Endothelial cell of umbilical vein (primary cell): ENCODE measurements around the gene ZNF460. TPM values are rescaled to one million over a fixed set of nuclear protein-coding genes. Genes with fewer than 3 reads are reported as not detected.

ENCODE experiments used
- BruUV-seq: library from RNA; stranded (reverse); fragments of 400-500 nt; replicated peaks from 2 replicates; lab custom pipeline; 2021; lab: Mats Ljungman, UMichigan
- CTCF ChIA-PET: fragments of 300-600, 350-600 bp; sonication (Branson Sonifier 250); formaldehyde crosslinking; loops from one replicate; lab custom pipeline; 2021; ENCODE audit warnings: antibody characterized with exemption, inconsistent platforms; lab: Charles Lee
- POLR2A ChIA-PET: fragments of 300-600, 350-600 bp; sonication (Branson Sonifier 250); formaldehyde crosslinking; loops from one replicate; lab custom pipeline; 2021; ENCODE audit warnings: antibody characterized with exemption, inconsistent platforms; lab: Charles Lee
- DNase-seq: peaks from one replicate; pipeline ENCODE4 v3.0.0-alpha.2; 2011; ENCODE audit warnings: low read depth, low spot score
- FAIRE-seq: peaks from 2 replicates; lab custom pipeline; 2011; peaks lifted over from hg19 to GRCh38; lab: Jason Lieb, UNC
- H2AFZ ChIP-seq: 2 replicates; pipeline ENCODE4 v1.6.0; 2012; ENCODE audit warnings: low read depth, low read length, control low read depth, inconsistent platforms
- H3K27ac ChIP-seq: 2 replicates; pipeline ENCODE4 v1.5.1; 2011; ENCODE audit warnings: low read depth, mild to moderate bottlenecking, control low read depth, low read length, moderate library complexity; ENCODE audit not compliant: insufficient read depth
- H3K27me3 ChIP-seq, 2 experiments: 2 replicates each; pipeline versions ENCODE4 v1.6.0 to v1.6.1; 2011; ENCODE audit warnings: low read length in 2 of 2, mixed read lengths in 1 of 2; ENCODE audit not compliant: control insufficient read depth in 2 of 2, insufficient read depth in 2 of 2
- H3K36me3 ChIP-seq, 2 experiments: 2 replicates in 1 of 2; 3 replicates in 1 of 2; pipeline ENCODE4 v1.5.1; 2011; ENCODE audit warnings: low read length in 2 of 2, mild to moderate bottlenecking in 1 of 2, moderate library complexity in 1 of 2; ENCODE audit not compliant: control insufficient read depth in 2 of 2, insufficient read depth in 2 of 2; ENCODE audit errors: extremely low read depth in 1 of 2
- H3K4me1 ChIP-seq: 3 replicates; pipeline ENCODE4 v1.5.1; 2011; ENCODE audit warnings: mild to moderate bottlenecking, low read length; ENCODE audit not compliant: control insufficient read depth, insufficient read depth; ENCODE audit errors: extremely low read depth
- H3K4me2 ChIP-seq: 2 replicates; pipeline ENCODE4 v1.6.1; 2011; ENCODE audit warnings: low read length, control low read depth, mixed read lengths; ENCODE audit not compliant: insufficient read depth
- H3K4me3 ChIP-seq, 3 experiments: fragments of 200-600 bp in 1 of 3; sonication (generic), shearing (Covaris generic) in 1 of 3; replicated peaks in 1 of 3; 2 replicates each; pipeline ENCODE4 v1.5.1; 2011 to 2016; ENCODE audit warnings: control low read depth in 3 of 3, low read length in 3 of 3, mild to moderate bottlenecking in 2 of 3, inconsistent platforms in 1 of 3, low read depth in 1 of 3, moderate library complexity in 1 of 3; ENCODE audit not compliant: insufficient read depth in 1 of 3
- H3K79me2 ChIP-seq: 2 replicates; pipeline ENCODE4 v1.6.0; 2012; ENCODE audit warnings: low read length, inconsistent platforms; ENCODE audit not compliant: control insufficient read depth, insufficient read depth
- H3K9ac ChIP-seq: replicated peaks from 2 replicates; pipeline ENCODE3; 2011; ENCODE audit warnings: low read length, control low read depth; ENCODE audit not compliant: insufficient read depth; ENCODE audit errors: extremely low read depth
- H3K9me1 ChIP-seq: replicated peaks from 3 replicates; pipeline ENCODE4 v1.6.0; 2011; ENCODE audit warnings: mild to moderate bottlenecking, low read length; ENCODE audit not compliant: control insufficient read depth, insufficient read depth; ENCODE audit errors: extremely low read depth
- H3K9me3 ChIP-seq: replicated peaks from 2 replicates; pipeline ENCODE4 v1.5.1; 2012; ENCODE audit warnings: low read length, inconsistent platforms; ENCODE audit not compliant: control insufficient read depth, insufficient read depth
- H4K20me1 ChIP-seq: replicated peaks from 2 replicates; pipeline ENCODE3; 2011; ENCODE audit warnings: mild to moderate bottlenecking, low read length; ENCODE audit not compliant: control insufficient read depth, insufficient read depth; ENCODE audit errors: extremely low read depth
- EZH2 ChIP-seq: IDR thresholded peaks from 2 replicates; pipeline ENCODE4 v1.6.1; 2012; ENCODE audit warnings: borderline replicate concordance, low read depth, mild to moderate bottlenecking, moderate library complexity, low read length, inconsistent platforms; ENCODE audit not compliant: severe bottlenecking
- FOS ChIP-seq: IDR thresholded peaks from 2 replicates; pipeline ENCODE4 v1.6.1; 2011; ENCODE audit warnings: mild to moderate bottlenecking, low read length, moderate library complexity, borderline replicate concordance; ENCODE audit not compliant: insufficient read depth
- GATA2 ChIP-seq: IDR thresholded peaks from 2 replicates; pipeline ENCODE4 v1.7.0; 2011; ENCODE audit warnings: low read depth, mild to moderate bottlenecking, moderate library complexity, mixed read lengths, low read length; ENCODE audit not compliant: insufficient read length, insufficient read depth
- JUN ChIP-seq: IDR thresholded peaks from 2 replicates; pipeline ENCODE4 v1.6.1; 2011; ENCODE audit warnings: borderline replicate concordance, low read depth; ENCODE audit not compliant: insufficient read length, insufficient read depth
- MAX ChIP-seq: IDR thresholded peaks from 2 replicates; pipeline ENCODE4 v1.6.1; 2011; ENCODE audit not compliant: insufficient read depth, insufficient read length
- MYC ChIP-seq: IDR thresholded peaks from one replicate; pipeline ENCODE4 v1.6.1; 2011; ENCODE audit warnings: mild to moderate bottlenecking, low read depth, low read length
- POLR2A ChIP-seq: IDR thresholded peaks from 2 replicates; pipeline ENCODE4 v1.6.1; 2012; ENCODE audit warnings: low read depth, mild to moderate bottlenecking, control low read depth, low read length
- POLR2AphosphoS5 ChIP-seq: IDR thresholded peaks from 2 replicates; pipeline ENCODE4 v1.6.1; 2012; ENCODE audit warnings: low read depth, mild to moderate bottlenecking, control low read depth, low read length, moderate library complexity; ENCODE audit not compliant: insufficient read depth
- dilution Hi-C: fragments of 300-500 bp; cut with MboI; formaldehyde crosslinking; loops from one replicate; pipeline ENCODE4 v1.15.0; 2019; ENCODE audit warnings: low sequenced_read_pairs; ENCODE audit not compliant: extremely low pct_ligation_motif_present
- intact Hi-C: fragments of 100-400 bp; cut with micrococcal nuclease; formaldehyde crosslinking; loops from one replicate; pipeline ENCODE4 v1.10.0; 2022
- polyA plus RNA-seq, 4 experiments: library from polyadenylated mRNA; depleted of rRNA in 3 of 4; stranded (reverse) in 3 of 4; unstranded in 1 of 4; fragments of >200 nt; gene quantifications; 2 replicates each; pipeline versions ENCODE4 v1.2.1 to v1.2.3, GENCODE V29; 2011 to 2012; ENCODE audit warnings: missing spikeins in 1 of 4
- total RNA-seq: library from RNA; stranded (reverse); gene quantifications from 2 replicates; pipeline ENCODE4 v1.2.3, GENCODE V29; 2021
- TF ChIP-seq, protein P1 (sequence below), 2 donors: IDR thresholded peaks; 1 replicate in 1 of 2; 2 replicates in 1 of 2; pipeline ENCODE4 v1.5.1; 2011; ENCODE audit warnings: low read length in 2 of 2, mild to moderate bottlenecking in 2 of 2, moderate library complexity in 2 of 2, control low read depth in 1 of 2, inconsistent platforms in 1 of 2, low read depth in 1 of 2; ENCODE audit not compliant: insufficient read depth in 1 of 2; ENCODE audit errors: extremely low read depth in 1 of 2

The ZNF460 gene
- total and polyA plus RNA-seq, 2 donors (not counting 3 experiments of a cell fraction or from before 2014, with no cell fraction given): 4.5 to 26.9 TPM

DNA sequence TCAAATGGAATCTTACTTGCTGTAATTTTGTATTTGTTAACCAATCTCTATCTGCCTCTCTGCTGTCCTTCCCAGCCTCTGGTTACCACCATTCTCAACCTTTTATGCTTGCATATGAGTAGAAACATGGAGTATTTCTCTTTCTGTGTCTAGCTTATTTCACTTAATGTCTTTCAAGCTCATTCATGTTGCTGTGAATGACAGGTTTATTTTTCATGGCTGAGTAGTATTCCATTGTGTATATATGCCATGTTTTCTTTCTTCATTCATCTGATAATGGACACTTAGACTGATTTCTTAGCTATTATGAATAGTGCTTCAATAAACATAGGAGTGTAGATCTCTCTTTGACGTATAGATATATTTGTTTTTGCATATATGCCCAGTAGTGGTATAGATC lies 13.4 kb downstream of the ZNF460 start:
- TF ChIP-seq POLR2A (no peak), MAX (no peak), FOS (no peak), JUN (no peak), GATA2 (no peak), POLR2AphosphoS5 (no peak), EZH2 (no peak), MYC (no peak)
- TF ChIP-seq, protein P1, sequence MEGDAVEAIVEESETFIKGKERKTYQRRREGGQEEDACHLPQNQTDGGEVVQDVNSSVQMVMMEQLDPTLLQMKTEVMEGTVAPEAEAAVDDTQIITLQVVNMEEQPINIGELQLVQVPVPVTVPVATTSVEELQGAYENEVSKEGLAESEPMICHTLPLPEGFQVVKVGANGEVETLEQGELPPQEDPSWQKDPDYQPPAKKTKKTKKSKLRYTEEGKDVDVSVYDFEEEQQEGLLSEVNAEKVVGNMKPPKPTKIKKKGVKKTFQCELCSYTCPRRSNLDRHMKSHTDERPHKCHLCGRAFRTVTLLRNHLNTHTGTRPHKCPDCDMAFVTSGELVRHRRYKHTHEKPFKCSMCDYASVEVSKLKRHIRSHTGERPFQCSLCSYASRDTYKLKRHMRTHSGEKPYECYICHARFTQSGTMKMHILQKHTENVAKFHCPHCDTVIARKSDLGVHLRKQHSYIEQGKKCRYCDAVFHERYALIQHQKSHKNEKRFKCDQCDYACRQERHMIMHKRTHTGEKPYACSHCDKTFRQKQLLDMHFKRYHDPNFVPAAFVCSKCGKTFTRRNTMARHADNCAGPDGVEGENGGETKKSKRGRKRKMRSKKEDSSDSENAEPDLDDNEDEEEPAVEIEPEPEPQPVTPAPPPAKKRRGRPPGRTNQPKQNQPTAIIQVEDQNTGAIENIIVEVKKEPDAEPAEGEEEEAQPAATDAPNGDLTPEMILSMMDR (IDR thresholded peaks at IDR 0.05; ENCODE audit: extremely low read depth in 1 of 2, insufficient read depth in 1 of 2, low read depth in 1 of 2, low read length in 2 of 2): no peak
- H3K4me3 ChIP-seq: no peak overlapping the region
- peaks cover 22% of the 10 kb centered on the region for H3K9me3 ChIP-seq
- intact Hi-C loops: no loop called here
- dilution Hi-C loops: no loop called here
- CTCF ChIA-PET: no interaction called here
- peaks cover 61% of the 10 kb centered on the region for H3K79me2 ChIP-seq
- H3K36me3 ChIP-seq: peaks cover 33 to 40% of the 10 kb centered on the region in 2 experiments
- no peak overlapping the region for H3K9ac ChIP-seq
- POLR2A ChIA-PET: no interaction called here
- no peak for DNase-seq
- H2AFZ ChIP-seq: no peak overlapping the region
- no TSS peak for BruUV-seq
- H3K4me2 ChIP-seq: no peak overlapping the region
- H3K27ac ChIP-seq: no peak overlapping the region
- H3K27me3 ChIP-seq: no peaks in the 10 kb centered on the region
- no peaks in the 10 kb centered on the region for H3K9me1 ChIP-seq
- H4K20me1 ChIP-seq: peaks cover 3% of the 10 kb centered on the region
- no peaks in the 10 kb centered on the region for H3K4me1 ChIP-seq
- FAIRE-seq: no peak
